K562 (cell line): Measurements from ENCODE around the gene HEXIM1. TPM values are rescaled to one million over a fixed set of nuclear protein-coding genes. Genes with fewer than 3 reads are reported as not detected.

Source experiments
- ATAC-seq: fragments of 200-7000 bp; cut with Tn5 transposase; 3 replicates; pipeline ENCODE4 v1.9.1; 2020; ENCODE audit warnings: moderate library complexity
- BruUV-seq: library from RNA; stranded (reverse); fragments of 400-500 nt; replicated peaks from 2 replicates; lab custom pipeline; 2021; lab: Mats Ljungman, UMichigan
- CTCF ChIA-PET: fragments of 300-600 bp; formaldehyde crosslinking; extraction: SDS; loops from one replicate; lab custom pipeline; 2021; ENCODE audit warnings: low intra/inter-chr PET ratio; lab: Yijun Ruan, JAX
- POLR2A ChIA-PET: fragments of 300-600, 350-650 bp; sonication (Branson Sonifier 250); formaldehyde crosslinking; extraction: SDS; loops from one replicate; lab custom pipeline; 2021; ENCODE audit warnings: antibody characterized with exemption, inconsistent platforms; lab: Yijun Ruan, JAX
- DNase-seq, 4 experiments: peaks; one replicate each; pipeline versions ENCODE4 v3.0.0 to v3.0.0-alpha.2; 2011 to 2018; ENCODE audit warnings: low spot score in 3 of 4, mixed read lengths in 3 of 4; ENCODE audit errors: extremely low read depth in 1 of 4
- FAIRE-seq: peaks from 2 replicates; lab custom pipeline; 2011; peaks lifted over from hg19 to GRCh38; lab: Jason Lieb, UNC
- H2AFZ ChIP-seq: 2 replicates; pipeline ENCODE4 v1.6.0; 2011; ENCODE audit warnings: low read depth, low read length, control low read depth, inconsistent platforms
- H3K27ac ChIP-seq: fragments of 200-600 bp; 3 replicates; pipeline ENCODE4 v1.8.0; 2011; ENCODE audit warnings: low read depth, mild to moderate bottlenecking, control low read depth, inconsistent platforms, low read length, moderate library complexity, mixed read lengths; ENCODE audit errors: extremely low read depth
- H3K27me3 ChIP-seq, 2 experiments: fragments of 300-600 bp in 1 of 2; 2 replicates in 1 of 2; 3 replicates in 1 of 2; pipeline versions ENCODE4 v1.6.0 to v1.8.0; 2011; ENCODE audit warnings: inconsistent platforms in 2 of 2, low read length in 2 of 2, mild to moderate bottlenecking in 1 of 2, mixed read lengths in 1 of 2, moderate library complexity in 1 of 2; ENCODE audit not compliant: control insufficient read depth in 2 of 2, insufficient read depth in 2 of 2
- H3K36me3 ChIP-seq: fragments of 300-600 bp; 3 replicates; pipeline ENCODE4 v1.8.0; 2011; ENCODE audit warnings: mild to moderate bottlenecking, low read length, inconsistent platforms; ENCODE audit not compliant: control insufficient read depth, insufficient read depth
- H3K4me1 ChIP-seq, 2 experiments: fragments of 200-600 bp in 1 of 2; replicated peaks in 1 of 2; 2 replicates in 1 of 2; 3 replicates in 1 of 2; pipeline versions ENCODE4 v1.5.1 to v1.8.0; 2011; ENCODE audit warnings: inconsistent platforms in 2 of 2, low read length in 2 of 2, mild to moderate bottlenecking in 1 of 2, mixed read lengths in 1 of 2, moderate library complexity in 1 of 2; ENCODE audit not compliant: control insufficient read depth in 2 of 2, insufficient read depth in 2 of 2
- H3K4me2 ChIP-seq: 2 replicates; pipeline ENCODE4 v1.6.1; 2011; ENCODE audit warnings: low read length, control low read depth, inconsistent platforms, mixed read lengths; ENCODE audit not compliant: insufficient read depth
- H3K4me3 ChIP-seq: fragments of 200-600 bp; sonication (generic), shearing (Covaris generic); 2 replicates; pipeline ENCODE4 v1.5.1; 2016; ENCODE audit warnings: control low read depth, inconsistent platforms
- H3K79me2 ChIP-seq: fragments of 200-600 bp; 3 replicates; pipeline ENCODE4 v1.8.0; 2011; ENCODE audit warnings: low read length, inconsistent platforms; ENCODE audit not compliant: control insufficient read depth, insufficient read depth
- H3K9ac ChIP-seq, 2 experiments: 2 replicates each; pipeline versions ENCODE4 v1.6.0 to v1.6.1; 2011; ENCODE audit warnings: low read depth in 2 of 2, low read length in 2 of 2, control low read depth in 1 of 2, inconsistent platforms in 1 of 2, mild to moderate bottlenecking in 1 of 2, mixed read lengths in 1 of 2; ENCODE audit not compliant: insufficient read depth in 1 of 2
- H3K9me1 ChIP-seq: one replicate; pipeline ENCODE4 v1.6.0; 2011; ENCODE audit warnings: inconsistent platforms, mild to moderate bottlenecking, low read length, moderate library complexity; ENCODE audit not compliant: control insufficient read depth, insufficient read depth
- H3K9me3 ChIP-seq: replicated peaks from 2 replicates; pipeline ENCODE4 v1.5.1; 2011; ENCODE audit warnings: low read depth, low read length, inconsistent platforms; ENCODE audit not compliant: control insufficient read depth, insufficient read depth
- H4K20me1 ChIP-seq: replicated peaks from 2 replicates; pipeline ENCODE4 v1.6.1; 2011; ENCODE audit warnings: low read length, inconsistent platforms, mixed read lengths; ENCODE audit not compliant: control insufficient read depth, insufficient read depth
- GABPA ChIP-seq: fragments of 200-800 bp; sonication (Bioruptor generic); conservative IDR thresholded peaks from 2 replicates; pipeline ENCODE4 v1.6.1; 2016; ENCODE audit warnings: low read depth, missing genetic modification characterization, missing compliant biosample characterization
- GTF2A2 ChIP-seq: IDR thresholded peaks from 2 replicates; pipeline ENCODE4 v1.6.1; 2016; ENCODE audit warnings: mild to moderate bottlenecking, missing genetic modification characterization, missing compliant biosample characterization
- HMBOX1 ChIP-seq: sonication (generic); IDR thresholded peaks from 2 replicates; pipeline ENCODE4 v1.6.1; 2016
- KAT8 ChIP-seq: fragments of 450-650 bp; IDR thresholded peaks from 2 replicates; pipeline ENCODE4 v1.6.1; 2016; ENCODE audit warnings: low read depth, mild to moderate bottlenecking
- PHB2 ChIP-seq: fragments of 450-650 bp; IDR thresholded peaks from 2 replicates; pipeline ENCODE4 v1.6.1; 2017; ENCODE audit warnings: low read depth
- RBBP5 ChIP-seq: fragments of 200-600 bp; sonication (generic); IDR thresholded peaks from 2 replicates; pipeline ENCODE4 v1.6.1; 2012; ENCODE audit warnings: borderline replicate concordance, mild to moderate bottlenecking, low read length, control low read depth, inconsistent platforms; ENCODE audit not compliant: insufficient read depth, poor library complexity, severe bottlenecking
- YY1 ChIP-seq, 3 experiments: IDR thresholded peaks; 2 replicates each; pipeline ENCODE4 v1.6.1; 2011; ENCODE audit warnings: low read length in 2 of 3, mild to moderate bottlenecking in 2 of 3, moderate library complexity in 2 of 3, borderline replicate concordance in 1 of 3, control low read depth in 1 of 3, low read depth in 1 of 3; ENCODE audit not compliant: insufficient read depth in 3 of 3, insufficient replicate concordance in 2 of 3, control insufficient read depth in 1 of 3, insufficient read length in 1 of 3; ENCODE audit errors: extremely low read depth in 1 of 3
- ZMIZ1 ChIP-seq, 2 experiments: fragments of 150-350 bp in 1 of 2; IDR thresholded peaks; 2 replicates each; pipeline ENCODE4 v1.6.1; 2012 to 2016; ENCODE audit warnings: low read depth in 2 of 2, low read length in 2 of 2, mild to moderate bottlenecking in 1 of 2, moderate library complexity in 1 of 2
- ZNF143 ChIP-seq: sonication (generic); formaldehyde crosslinking; IDR thresholded peaks from 2 replicates; pipeline ENCODE4 v1.9.0; 2022; ENCODE audit warnings: mild to moderate bottlenecking, missing genetic modification reagents
- ZNF280A ChIP-seq: fragments of 450-650 bp; IDR thresholded peaks from 2 replicates; pipeline ENCODE4 v1.6.1; 2018; ENCODE audit warnings: mild to moderate bottlenecking, low read depth; ENCODE audit not compliant: partially characterized antibody
- ZNF395 ChIP-seq: fragments of 200-800 bp; sonication (Bioruptor generic); IDR thresholded peaks from 2 replicates; pipeline ENCODE4 v1.6.1; 2017; ENCODE audit warnings: missing genetic modification characterization, missing compliant biosample characterization
- WGBS: fragments of 100-300 bp; shearing (Covaris generic); methylation state at CpG from one replicate; pipeline ENCODE4 v1.1.6; 2016; ENCODE audit warnings: low coverage, mixed read lengths; ENCODE audit not compliant: insufficient coverage; ENCODE audit errors: missing lambda C conversion rate; 5-methylcytosine and 5-hydroxymethylcytosine counted together
- in situ Hi-C: fragments of 300-500 bp; cut with MboI; formaldehyde crosslinking; loops from 4 replicates; pipeline ENCODE4 v1.15.0; 2018; ENCODE audit warnings: inconsistent platforms, mixed read lengths
- intact Hi-C: fragments of 100-400 bp; cut with micrococcal nuclease; formaldehyde crosslinking; loops from 2 replicates; pipeline ENCODE4 v1.14.2; 2022
- polyA plus RNA-seq, 8 experiments: library from polyadenylated mRNA; depleted of rRNA in 4 of 8; stranded (reverse) in 5 of 8; unstranded in 3 of 8; fragments of >200 nt; fragmentation: Nextera tagmentation in 2 of 8; fragmentation: Illumina TruSeq in 1 of 8; extraction: Ambion mirVana in 2 of 8; extraction: Trizol in 1 of 8; gene quantifications; 2 replicates each; pipeline versions ENCODE4 v1.2.1 to v1.2.3, GENCODE V29; 2011 to 2014; ENCODE audit warnings: inconsistent platforms in 1 of 8, missing spikeins in 1 of 8
- total RNA-seq, 7 experiments: library from RNA; depleted of rRNA in 6 of 7; stranded (reverse); fragments of >200 nt in 6 of 7; fragmentation: Illumina TruSeq in 2 of 7; extraction: Trizol in 2 of 7; gene quantifications; 2 replicates each; pipeline versions ENCODE4 v1.2.1 to v1.2.3, GENCODE V29; 2011 to 2021; ENCODE audit warnings: low replicate concordance in 1 of 7

The HEXIM1 gene
- total and polyA plus RNA-seq, 9 of the 15 experiments (the other 6 are each of a cell fraction or from before 2014, with no cell fraction given): 1.4 to 28.3 (median 9.1) TPM

- Histone ChIP-seq H3K9ac (peak overlapping the region; percentile 31 to 89), H3K9me3 (no peaks in the 10 kb centered on the region), H3K4me3 (peak overlapping the region; percentile 6), H3K79me2 (peaks cover 35% of the 10 kb centered on the region), H3K4me1 (peaks cover 37 to 38% of the 10 kb centered on the region in 2 experiments), H3K36me3 (peaks cover 5% of the 10 kb centered on the region; the same call in 2 of the 3 replicates), H3K9me1 (no peaks in the 10 kb centered on the region), H3K4me2 (peak overlapping the region; percentile 83), H4K20me1 (no peaks in the 10 kb centered on the region), H2AFZ (peak overlapping the region; percentile 92), H3K27me3 (no peaks in the 10 kb centered on the region), H3K27ac (peak overlapping the region; percentile 33; the same call in 2 of the 3 replicates)
- FAIRE-seq (no peak), DNase-seq (no peak), ATAC-seq (no peak)
- TSS peak; percentile 62 for BruUV-seq
- POLR2A ChIA-PET: interaction anchor here (0.6 to 9.6 kb wide), 14 partner anchors 8 to 245 kb away, joined by 3 to 497 read pairs (median 6); partner anchors contain the start of genes ACBD4, HEXIM1 and NMT1
- intact Hi-C loops (no loop called here), in situ Hi-C loops (no loop called here)
- 45% methylated on average over 9 of the region's 9 CpGs for WGBS
- CTCF ChIA-PET: interaction anchor here (1.0 to 3.0 kb wide), 2 partner anchors 27 to 30 kb away, joined by 3 to 19 read pairs; partner anchors contain the start of genes ACBD4 and PLCD3
- TF ChIP-seq YY1 (IDR thresholded peaks at IDR 0.05; ENCODE audit: borderline replicate concordance in 1 of 3, control insufficient read depth in 1 of 3, extremely low read depth in 1 of 3, insufficient read depth in 3 of 3, insufficient read length in 1 of 3, insufficient replicate concordance in 2 of 3, low read depth in 1 of 3, low read length in 2 of 3): peak; percentile 35 to 70 (median 48)
- TF ChIP-seq GABPA (tag): no peak
- TF ChIP-seq GTF2A2 (tag): no peak
- TF ChIP-seq PHB2: no peak
- no peak for TF ChIP-seq HMBOX1
- TF ChIP-seq RBBP5: no peak
- peak; percentile 48; the same call in 1 of the 2 replicates for TF ChIP-seq ZNF143
- peak; percentile 53; the same call in 1 of the 2 replicates for TF ChIP-seq KAT8
- peak; percentile 35; the same call in 1 of the 2 replicates for TF ChIP-seq ZNF395 (CRISPR knock-in tag)
- TF ChIP-seq ZMIZ1 (IDR thresholded peaks at IDR 0.05; ENCODE audit: low read depth in 2 of 2, low read length in 2 of 2): no peak
- no peak for TF ChIP-seq ZNF280A
Measured at GRCh38 chr17:45162025-45162687, 13.9 kb downstream of the HEXIM1 start.
